ENCODE measurements around the gene C1QTNF6. TPM values are rescaled to one million over a fixed set of nuclear protein-coding genes. Genes with fewer than 3 reads are reported as not detected.

Gene C1QTNF6
- total and polyA plus RNA-seq, 2 of the 4 experiments (the other 2 are of a cell fraction): 1.1 to 10.9 TPM

- no peak for DNase-seq
- no peak overlapping the region for H2AK9ac ChIP-seq (replicated peaks; ENCODE audit: low read depth, low read length, poor library complexity)
- BruUV-seq (replicated peaks): no TSS peak
- H3K4me1 ChIP-seq (ENCODE audit: control insufficient read depth, insufficient read depth, low read length): peaks cover 10% of the 10 kb centered on the region
- no peak overlapping the region for H3K4me2 ChIP-seq (ENCODE audit: low read depth, low read length)
- H2BK120ac ChIP-seq (ENCODE audit: low read depth, low read length): no peak overlapping the region
- in situ Hi-C loops (cut with MboI; ENCODE audit: low sequenced_read_pairs) (loop anchor here (10.0 kb wide), 1 partner anchor 292 kb away; no protein-coding TSS in a partner anchor), intact Hi-C loops (cut with micrococcal nuclease) (no loop called here), dilution Hi-C loops (cut with HindIII; ENCODE audit: low sequenced_read_pairs, unreplicated experiment) (no loop called here)
- no peak overlapping the region for H3K18ac ChIP-seq (ENCODE audit: low read depth, low read length)
- no peak overlapping the region for H4K91ac ChIP-seq (ENCODE audit: insufficient read depth, low read depth, low read length)
- no peak overlapping the region for H3K23ac ChIP-seq (ENCODE audit: low read depth, low read length)
- no peak overlapping the region for H4K8ac ChIP-seq (ENCODE audit: low read depth in 2 of 2, low read length in 2 of 2)
- H2BK15ac ChIP-seq (ENCODE audit: low read depth, low read length): no peak overlapping the region
- H3K56ac ChIP-seq (ENCODE audit: extremely low read depth, insufficient read depth, low read length): no peak overlapping the region
- no peak overlapping the region for H2BK5ac ChIP-seq (ENCODE audit: low read depth, low read length, poor library complexity, severe bottlenecking)
- no peak overlapping the region for H3K9ac ChIP-seq (ENCODE audit: low read depth, low read length)
- H3K4ac ChIP-seq (ENCODE audit: low read depth, low read length): no peak overlapping the region
- ChIA-PET CTCF (no interaction called here), POLR2A (ENCODE audit: unreplicated experiment) (no interaction called here)
- H2AK5ac ChIP-seq (ENCODE audit: low read depth, low read length): no peak overlapping the region
- no peak for ATAC-seq (ENCODE audit: low read depth)
- no peaks in the 10 kb centered on the region for H3K79me1 ChIP-seq (ENCODE audit: low read depth in 1 of 2, low read length in 2 of 2)
- no peaks in the 10 kb centered on the region for H3K36me3 ChIP-seq (ENCODE audit: control insufficient read depth, insufficient read depth, low read length)
- no peak overlapping the region for H3K27ac ChIP-seq (ENCODE audit: insufficient read depth, low read length)
- H3K14ac ChIP-seq (replicated peaks; ENCODE audit: low read depth, low read length): no peak overlapping the region
- no peak for TF ChIP-seq SMC3 (IDR thresholded peaks at IDR 0.05; ENCODE audit: low read depth, low read length)
- H3K27me3 ChIP-seq (ENCODE audit: control insufficient read depth, insufficient read depth, low read length): peaks cover 29% of the 10 kb centered on the region
- no peaks in the 10 kb centered on the region for H4K20me1 ChIP-seq (ENCODE audit: insufficient read depth, low read length)
- no peak overlapping the region for H2BK20ac ChIP-seq (ENCODE audit: low read depth, low read length)
- peaks cover 5% of the 10 kb centered on the region; the same call in 1 of the 2 replicates for H3K9me1 ChIP-seq (ENCODE audit: insufficient read depth, low read length)
- no peaks in the 10 kb centered on the region for H3K9me3 ChIP-seq (ENCODE audit: control insufficient read depth, insufficient read depth, low read length)
- no peak overlapping the region for H4K5ac ChIP-seq (ENCODE audit: low read depth, low read length)
- H2AFZ ChIP-seq (replicated peaks; ENCODE audit: low read length, poor library complexity): no peak overlapping the region
- no peak overlapping the region for H3K4me3 ChIP-seq (ENCODE audit: insufficient read depth, low read depth, low read length)
- 82% methylated on average over 8 of the region's 14 CpGs; no CpG with 5 or more reads in 1 of the 2 experiments for WGBS, 2 experiments (ENCODE audit: extremely low coverage in 2 of 2, insufficient read length in 1 of 2)
These were observed 15.5 kb downstream of the C1QTNF6 start for GRCh38 chr22:37172266-37173245.
